MM.1S (cell line): ENCODE measurements around the gene GOLPH3.

Source experiments
- DNase-seq: peaks from one replicate; pipeline ENCODE4 v3.0.0-alpha.2; 2015
- H2AFZ ChIP-seq: fragments of 300-600 bp; sonication (generic); 2 replicates; pipeline ENCODE4 v1.6.0; 2016; ENCODE audit warnings: antibody characterized with exemption, low read length
- H3F3A ChIP-seq: fragments of 300-600 bp; sonication (generic); 2 replicates; pipeline ENCODE4 v1.6.1; 2016; ENCODE audit warnings: mild to moderate bottlenecking, antibody characterized with exemption, low read length, moderate library complexity, mixed read lengths; ENCODE audit not compliant: insufficient read depth
- H3K27ac ChIP-seq: fragments of 300-600 bp; sonication (generic); 2 replicates; pipeline ENCODE4 v1.5.1; 2016; ENCODE audit warnings: mild to moderate bottlenecking, low read length
- H3K27me3 ChIP-seq: fragments of 300-600 bp; sonication (generic); replicated peaks from 2 replicates; pipeline ENCODE4 v1.6.0; 2016; ENCODE audit warnings: low read length; ENCODE audit not compliant: insufficient read depth
- H3K36me3 ChIP-seq: fragments of 300-600 bp; sonication (generic); replicated peaks from 2 replicates; pipeline ENCODE4 v1.6.1; 2016; ENCODE audit warnings: mild to moderate bottlenecking, low read length, mixed read lengths; ENCODE audit not compliant: insufficient read depth
- H3K4me1 ChIP-seq: fragments of 300-600 bp; sonication (generic); 2 replicates; pipeline ENCODE4 v1.6.1; 2016; ENCODE audit warnings: low read length, mixed read lengths
- H3K4me2 ChIP-seq: fragments of 300-600 bp; sonication (generic); 2 replicates; pipeline ENCODE4 v1.6.0; 2016; ENCODE audit warnings: low read depth, low read length
- H3K4me3 ChIP-seq: fragments of 300-600 bp; sonication (generic); 2 replicates; pipeline ENCODE4 v1.5.1; 2016; ENCODE audit warnings: low read length, mixed read lengths
- H3K79me2 ChIP-seq: fragments of 300-600 bp; sonication (generic); 2 replicates; pipeline ENCODE4 v1.6.1; 2016; ENCODE audit warnings: mixed run types, low read length, mixed read lengths
- H3K9ac ChIP-seq: fragments of 300-600 bp; sonication (generic); 2 replicates; pipeline ENCODE4 v1.6.1; 2016; ENCODE audit warnings: low read length, mixed read lengths
- H3K9me2 ChIP-seq: fragments of 300-600 bp; sonication (generic); replicated peaks from 2 replicates; pipeline ENCODE4 v1.6.1; 2016; ENCODE audit warnings: mild to moderate bottlenecking, low read length, mixed read lengths; ENCODE audit not compliant: insufficient read depth
- H3K9me3 ChIP-seq: fragments of 300-600 bp; sonication (generic); replicated peaks from 2 replicates; pipeline ENCODE4 v1.6.1; 2016; ENCODE audit warnings: mild to moderate bottlenecking, low read length, mixed read lengths; ENCODE audit not compliant: insufficient read depth
- H4K20me1 ChIP-seq: fragments of 300-600 bp; sonication (generic); 2 replicates; pipeline ENCODE4 v1.6.1; 2016; ENCODE audit warnings: mild to moderate bottlenecking, low read length, moderate library complexity, mixed read lengths; ENCODE audit not compliant: insufficient read depth
- EZH2 ChIP-seq: fragments of 300-600 bp; sonication (generic); optimal IDR thresholded peaks from 2 replicates; pipeline ENCODE3; 2017; ENCODE audit warnings: low read depth, mild to moderate bottlenecking, antibody characterized with exemption, low read length, mixed read lengths
- EZH2phosphoT487 ChIP-seq: fragments of 300-600 bp; sonication (generic); IDR thresholded peaks from 2 replicates; pipeline ENCODE4 v1.6.1; 2018; ENCODE audit warnings: antibody characterized with exemption, low read length
- TF ChIP-seq, protein P1 (sequence below): fragments of 300-600 bp; sonication (generic); IDR thresholded peaks from 2 replicates; pipeline ENCODE4 v1.5.1; 2016; ENCODE audit warnings: antibody characterized with exemption, low read length, mixed read lengths

The GOLPH3 gene

GRCh38 chr5:32135086-32135485 is 39.0 kb downstream of the GOLPH3 start:
- Histone ChIP-seq H3K4me1 (no peaks in the 10 kb centered on the region), H3K79me2 (peaks cover 95% of the 10 kb centered on the region), H3K9ac (no peak overlapping the region), H3K36me3 (peaks cover 17% of the 10 kb centered on the region; the same call in 1 of the 2 replicates), H3K4me2 (no peak overlapping the region), H4K20me1 (peaks cover 13% of the 10 kb centered on the region; the same call in 1 of the 2 replicates), H3K9me3 (no peaks in the 10 kb centered on the region), H3K4me3 (no peak overlapping the region), H3K27me3 (no peaks in the 10 kb centered on the region), H3K9me2 (no peaks in the 10 kb centered on the region), H3K27ac (no peak overlapping the region), H2AFZ (no peak overlapping the region), H3F3A (no peaks in the 10 kb centered on the region)
- TF ChIP-seq EZH2phosphoT487: no peak
- no peak for TF ChIP-seq EZH2
- TF ChIP-seq, protein P1, sequence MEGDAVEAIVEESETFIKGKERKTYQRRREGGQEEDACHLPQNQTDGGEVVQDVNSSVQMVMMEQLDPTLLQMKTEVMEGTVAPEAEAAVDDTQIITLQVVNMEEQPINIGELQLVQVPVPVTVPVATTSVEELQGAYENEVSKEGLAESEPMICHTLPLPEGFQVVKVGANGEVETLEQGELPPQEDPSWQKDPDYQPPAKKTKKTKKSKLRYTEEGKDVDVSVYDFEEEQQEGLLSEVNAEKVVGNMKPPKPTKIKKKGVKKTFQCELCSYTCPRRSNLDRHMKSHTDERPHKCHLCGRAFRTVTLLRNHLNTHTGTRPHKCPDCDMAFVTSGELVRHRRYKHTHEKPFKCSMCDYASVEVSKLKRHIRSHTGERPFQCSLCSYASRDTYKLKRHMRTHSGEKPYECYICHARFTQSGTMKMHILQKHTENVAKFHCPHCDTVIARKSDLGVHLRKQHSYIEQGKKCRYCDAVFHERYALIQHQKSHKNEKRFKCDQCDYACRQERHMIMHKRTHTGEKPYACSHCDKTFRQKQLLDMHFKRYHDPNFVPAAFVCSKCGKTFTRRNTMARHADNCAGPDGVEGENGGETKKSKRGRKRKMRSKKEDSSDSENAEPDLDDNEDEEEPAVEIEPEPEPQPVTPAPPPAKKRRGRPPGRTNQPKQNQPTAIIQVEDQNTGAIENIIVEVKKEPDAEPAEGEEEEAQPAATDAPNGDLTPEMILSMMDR: no peak
- DNase-seq: no peak

GRCh38 chr5:32132757-32133156 is 41.4 kb downstream of the GOLPH3 start:
- Histone ChIP-seq H3K79me2 (peaks cover 97% of the 10 kb centered on the region), H4K20me1 (peaks cover 16% of the 10 kb centered on the region; the same call in 1 of the 2 replicates), H3K9ac (no peak overlapping the region), H3K36me3 (peaks cover 11% of the 10 kb centered on the region; the same call in 1 of the 2 replicates), H3K27me3 (no peaks in the 10 kb centered on the region), H3K9me3 (no peaks in the 10 kb centered on the region), H3K9me2 (no peaks in the 10 kb centered on the region), H3K27ac (no peak overlapping the region), H3K4me2 (no peak overlapping the region), H2AFZ (no peak overlapping the region), H3K4me3 (no peak overlapping the region), H3F3A (no peaks in the 10 kb centered on the region), H3K4me1 (no peaks in the 10 kb centered on the region)
- TF ChIP-seq EZH2: no peak
- TF ChIP-seq, protein P1: no peak
- TF ChIP-seq EZH2phosphoT487: no peak
- DNase-seq: no peak

DNA sequence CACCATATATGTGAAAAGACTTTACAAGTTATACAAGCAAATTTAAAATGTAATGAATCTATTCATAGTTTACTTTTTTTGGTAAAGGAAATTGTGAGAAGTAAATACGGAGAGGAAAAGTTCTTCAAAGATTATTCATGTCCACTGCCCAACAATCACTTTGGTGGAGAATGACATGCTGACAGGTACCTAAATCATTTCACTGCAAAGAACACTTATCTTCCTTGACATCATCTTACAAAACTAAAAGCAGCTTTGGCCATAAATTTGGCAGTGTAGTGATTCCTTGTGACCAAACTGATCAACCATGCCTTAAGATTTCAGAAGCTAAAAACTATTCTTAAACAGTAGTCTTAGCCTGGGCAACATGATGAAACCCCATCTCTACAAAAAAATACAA is 42.5 kb downstream of the GOLPH3 start:
- TF ChIP-seq EZH2: no peak
- TF ChIP-seq, protein P1: no peak
- TF ChIP-seq EZH2phosphoT487: no peak
- Histone ChIP-seq H3F3A (no peaks in the 10 kb centered on the region), H3K27ac (no peak overlapping the region), H3K9me3 (no peaks in the 10 kb centered on the region), H3K4me3 (no peak overlapping the region), H3K79me2 (peaks cover 97% of the 10 kb centered on the region), H3K4me1 (no peaks in the 10 kb centered on the region), H3K9ac (no peak overlapping the region), H3K9me2 (no peaks in the 10 kb centered on the region), H3K4me2 (no peak overlapping the region), H3K36me3 (peaks cover 16% of the 10 kb centered on the region; the same call in 1 of the 2 replicates), H2AFZ (no peak overlapping the region), H3K27me3 (no peaks in the 10 kb centered on the region), H4K20me1 (peaks cover 17% of the 10 kb centered on the region; the same call in 1 of the 2 replicates)
- no peak for DNase-seq
